Measurements from ENCODE around the gene CPA1.

- TF ChIP-seq CTCF (IDR thresholded peaks at IDR 0.05 in 4 of 5, conservative IDR thresholded peaks at IDR 0.05 in 1 of 5) (no peak), POLR2A (IDR thresholded peaks at IDR 0.05) (no peak)
These were observed 42.8 kb upstream of the CPA1 start for GRCh38 chr7:130337410-130337971.

All from gastrocnemius medialis (tissue), 4 donors.